Mesenchymal stem cell (in vitro differentiated cells and primary cell): Measurements from ENCODE around the gene C6orf132.

ENCODE experiments used
- DNase-seq: peaks from one replicate; pipeline ENCODE4 v3.0.0-alpha.2; 2013
- H2AFZ ChIP-seq: one replicate; pipeline ENCODE4 v1.6.1; 2013; ENCODE audit warnings: low read depth, mild to moderate bottlenecking, control low read depth, inconsistent platforms, low read length, moderate library complexity
- H2AK5ac ChIP-seq: 2 replicates; pipeline ENCODE4 v1.6.1; 2013; ENCODE audit warnings: low read length, moderate library complexity, mild to moderate bottlenecking, inconsistent platforms; ENCODE audit not compliant: severe bottlenecking
- H2BK120ac ChIP-seq: one replicate; pipeline ENCODE4 v1.6.1; 2013; ENCODE audit warnings: low read depth, mild to moderate bottlenecking, inconsistent platforms, low read length, moderate library complexity
- H2BK12ac ChIP-seq, 2 experiments: one replicate each; pipeline ENCODE4 v1.6.1; 2013; ENCODE audit warnings: inconsistent platforms in 2 of 2, low read length in 2 of 2, mild to moderate bottlenecking in 2 of 2, moderate library complexity in 2 of 2, control low read depth in 1 of 2
- H2BK15ac ChIP-seq: one replicate; pipeline ENCODE4 v1.6.1; 2013; ENCODE audit warnings: mild to moderate bottlenecking, low read depth, inconsistent platforms; ENCODE audit not compliant: poor library complexity, severe bottlenecking
- H2BK5ac ChIP-seq: 2 replicates; pipeline ENCODE4 v1.6.1; 2013; ENCODE audit warnings: low read depth, mild to moderate bottlenecking, low read length, control low read depth, inconsistent platforms; ENCODE audit not compliant: poor library complexity, severe bottlenecking
- H3K14ac ChIP-seq, 2 experiments: one replicate each; pipeline ENCODE4 v1.6.1; 2013; ENCODE audit warnings: inconsistent platforms in 2 of 2, low read length in 2 of 2, control low read depth in 1 of 2, mild to moderate bottlenecking in 1 of 2, moderate library complexity in 1 of 2
- H3K18ac ChIP-seq, 2 experiments: one replicate each; pipeline ENCODE4 v1.6.1; 2013; ENCODE audit warnings: inconsistent platforms in 2 of 2, low read length in 2 of 2, control low read depth in 1 of 2, low read depth in 1 of 2, mild to moderate bottlenecking in 1 of 2
- H3K23ac ChIP-seq, 2 experiments: one replicate each; pipeline ENCODE4 v1.6.1; 2013; ENCODE audit warnings: inconsistent platforms in 2 of 2, low read length in 2 of 2, mild to moderate bottlenecking in 2 of 2, moderate library complexity in 2 of 2, control low read depth in 1 of 2
- H3K27ac ChIP-seq: 2 replicates; pipeline ENCODE4 v1.5.1; 2013; ENCODE audit warnings: mild to moderate bottlenecking, moderate library complexity, low read length, control low read depth, inconsistent platforms; ENCODE audit not compliant: poor library complexity, severe bottlenecking
- H3K27me3 ChIP-seq, 2 experiments: 2 replicates each; pipeline versions ENCODE4 v1.6.1 to v1.7.0; 2013; ENCODE audit warnings: low read length in 2 of 2, mild to moderate bottlenecking in 2 of 2, moderate library complexity in 2 of 2, control low read depth in 1 of 2, inconsistent platforms in 1 of 2; ENCODE audit not compliant: control insufficient read depth in 1 of 2, insufficient read depth in 1 of 2
- H3K36me3 ChIP-seq, 2 experiments: 2 replicates each; pipeline versions ENCODE4 v1.6.1 to v1.7.0; 2013; ENCODE audit warnings: low read length in 2 of 2, control low read depth in 1 of 2, inconsistent platforms in 1 of 2, low read depth in 1 of 2, mild to moderate bottlenecking in 1 of 2; ENCODE audit not compliant: insufficient read depth in 2 of 2, control insufficient read depth in 1 of 2
- H3K4ac ChIP-seq, 2 experiments: one replicate each; pipeline ENCODE4 v1.6.1; 2013; ENCODE audit warnings: inconsistent platforms in 2 of 2, low read length in 2 of 2, mild to moderate bottlenecking in 2 of 2, moderate library complexity in 2 of 2, control low read depth in 1 of 2, low read depth in 1 of 2
- H3K4me1 ChIP-seq: 2 replicates; pipeline ENCODE4 v1.6.1; 2013; ENCODE audit warnings: low read depth, low read length, control low read depth; ENCODE audit not compliant: control insufficient read depth, insufficient read depth
- H3K4me2 ChIP-seq: 2 replicates; pipeline ENCODE4 v1.6.1; 2013; ENCODE audit warnings: low read length, mild to moderate bottlenecking, inconsistent platforms; ENCODE audit not compliant: poor library complexity, severe bottlenecking
- H3K4me3 ChIP-seq, 2 experiments: 2 replicates each; pipeline versions ENCODE4 v1.5.1 to v1.7.0; 2013; ENCODE audit warnings: low read length in 2 of 2, mild to moderate bottlenecking in 2 of 2, control low read depth in 1 of 2, low read depth in 1 of 2; ENCODE audit not compliant: insufficient read depth in 1 of 2
- H3K79me1 ChIP-seq: replicated peaks from 2 replicates; pipeline ENCODE4 v1.6.1; 2013; ENCODE audit warnings: mild to moderate bottlenecking, control low read depth, low read length, inconsistent platforms; ENCODE audit not compliant: poor library complexity, severe bottlenecking
- H3K9ac ChIP-seq: 2 replicates; pipeline ENCODE4 v1.7.0; 2013; ENCODE audit warnings: mild to moderate bottlenecking, low read length, moderate library complexity
- H3K9me3 ChIP-seq: 2 replicates; pipeline ENCODE4 v1.7.0; 2013; ENCODE audit warnings: mild to moderate bottlenecking, low read length; ENCODE audit not compliant: control insufficient read depth
- H4K8ac ChIP-seq: one replicate; pipeline ENCODE4 v1.6.1; 2013; ENCODE audit warnings: inconsistent platforms, mild to moderate bottlenecking, low read length, moderate library complexity
- H4K91ac ChIP-seq: one replicate; pipeline ENCODE4 v1.6.1; 2013; ENCODE audit warnings: mild to moderate bottlenecking, low read length, inconsistent platforms
- WGBS: methylation state at CpG from one replicate; pipeline ENCODE4 v1.1.7; 2013; ENCODE audit warnings: mixed read lengths; 5-methylcytosine and 5-hydroxymethylcytosine counted together

The C6orf132 gene

GRCh38 chr6:42120895-42121865 lies 21.2 kb downstream of the C6orf132 start:
- H3K36me3 ChIP-seq, result peaks cover 0 to 28% of the 10 kb centered on the region in 2 experiments
- H3K18ac ChIP-seq, result peak overlapping the region in 1 of 2 experiments; percentile 16
- H2BK15ac ChIP-seq, result no peak overlapping the region
- H3K4me3 ChIP-seq, result no peak overlapping the region
- no peak overlapping the region for H2AFZ ChIP-seq
- peak overlapping the region in 1 of 2 experiments; percentile 15 for H3K14ac ChIP-seq
- no peak overlapping the region for H3K23ac ChIP-seq
- H2AK5ac ChIP-seq, result peak overlapping the region; percentile 45
- no peaks in the 10 kb centered on the region for H3K9me3 ChIP-seq
- 86% methylated on average over 5 of the region's 8 CpGs for WGBS
- no peak overlapping the region for H2BK120ac ChIP-seq
- H2BK12ac ChIP-seq, result no peak overlapping the region
- no peak overlapping the region for H4K91ac ChIP-seq
- H3K27me3 ChIP-seq, result no peaks in the 10 kb centered on the region
- H4K8ac ChIP-seq, result no peak overlapping the region
- H3K9ac ChIP-seq, result no peak overlapping the region
- H3K27ac ChIP-seq, result no peak overlapping the region
- H3K79me1 ChIP-seq, result peaks cover 6% of the 10 kb centered on the region
- H3K4me2 ChIP-seq, result no peak overlapping the region
- DNase-seq, result no peak
- H2BK5ac ChIP-seq, result no peak overlapping the region
- peaks cover 28% of the 10 kb centered on the region for H3K4me1 ChIP-seq
- no peak overlapping the region for H3K4ac ChIP-seq

- DNase-seq, result no peak
- H3K27me3 ChIP-seq, result no peaks in the 10 kb centered on the region
- H3K4me3 ChIP-seq, result no peak overlapping the region
- H4K91ac ChIP-seq, result peak overlapping the region; percentile 76
- H3K79me1 ChIP-seq, result peaks cover 6% of the 10 kb centered on the region
- H2BK5ac ChIP-seq, result no peak overlapping the region
- H2BK12ac ChIP-seq, result no peak overlapping the region
- H2AFZ ChIP-seq, result peak overlapping the region; percentile 29
- H2BK120ac ChIP-seq, result no peak overlapping the region
- no peak overlapping the region for H3K14ac ChIP-seq
- no peaks in the 10 kb centered on the region for H3K9me3 ChIP-seq
- peak overlapping the region in 1 of 2 experiments; percentile 48 for H3K23ac ChIP-seq
- peak overlapping the region; percentile 74 for H2BK15ac ChIP-seq
- peak overlapping the region; percentile 18 for H2AK5ac ChIP-seq
- WGBS, result 88% methylated on average over 10 of the region's 10 CpGs
- H4K8ac ChIP-seq, result peak overlapping the region; percentile 73
- peaks cover 0 to 7% of the 10 kb centered on the region in 2 experiments for H3K36me3 ChIP-seq
- H3K4ac ChIP-seq, result no peak overlapping the region
- H3K4me2 ChIP-seq, result no peak overlapping the region
- no peak overlapping the region for H3K27ac ChIP-seq
- peak overlapping the region; percentile 48 for H3K9ac ChIP-seq
- H3K18ac ChIP-seq, result no peak overlapping the region
- H3K4me1 ChIP-seq, result peaks cover 32% of the 10 kb centered on the region
Observed at GRCh38 chr6:42118162-42119001, 24.0 kb downstream of the C6orf132 start.

- no peak overlapping the region for H3K27ac ChIP-seq
- H3K4me3 ChIP-seq, result no peak overlapping the region
- no peak for DNase-seq
- H2BK15ac ChIP-seq, result no peak overlapping the region
- peak overlapping the region; percentile 48 for H3K9ac ChIP-seq
- no peak overlapping the region for H2BK12ac ChIP-seq
- no peak overlapping the region for H3K14ac ChIP-seq
- H3K4me2 ChIP-seq, result no peak overlapping the region
- peak overlapping the region in 1 of 2 experiments; percentile 48 for H3K23ac ChIP-seq
- 94% methylated on average over 3 of the region's 3 CpGs for WGBS
- peaks cover 0 to 7% of the 10 kb centered on the region in 2 experiments for H3K36me3 ChIP-seq
- H2AK5ac ChIP-seq, result peak overlapping the region; percentile 17
- no peak overlapping the region for H2AFZ ChIP-seq
- H4K8ac ChIP-seq, result no peak overlapping the region
- no peaks in the 10 kb centered on the region for H3K9me3 ChIP-seq
- H2BK5ac ChIP-seq, result no peak overlapping the region
- H3K27me3 ChIP-seq, result no peaks in the 10 kb centered on the region
- H3K18ac ChIP-seq, result no peak overlapping the region
- H3K79me1 ChIP-seq, result peaks cover 10% of the 10 kb centered on the region
- peaks cover 31% of the 10 kb centered on the region for H3K4me1 ChIP-seq
- H2BK120ac ChIP-seq, result no peak overlapping the region
- H3K4ac ChIP-seq, result no peak overlapping the region
- no peak overlapping the region for H4K91ac ChIP-seq
Observed at GRCh38 chr6:42117843-42118161, 24.6 kb downstream of the C6orf132 start.
